Activated CD8-positive, alpha-beta memory T cell treated with anti-CD3 and anti-CD28 coated beads, Interleukin-2, amount 50 U/mL, for 4 hours (primary cell): ENCODE results near the gene TCAP.

Experiments used
- DNase-seq: peaks from one replicate; pipeline ENCODE4 v3.0.0-alpha.2; 2020

TCAP gene

DNA sequence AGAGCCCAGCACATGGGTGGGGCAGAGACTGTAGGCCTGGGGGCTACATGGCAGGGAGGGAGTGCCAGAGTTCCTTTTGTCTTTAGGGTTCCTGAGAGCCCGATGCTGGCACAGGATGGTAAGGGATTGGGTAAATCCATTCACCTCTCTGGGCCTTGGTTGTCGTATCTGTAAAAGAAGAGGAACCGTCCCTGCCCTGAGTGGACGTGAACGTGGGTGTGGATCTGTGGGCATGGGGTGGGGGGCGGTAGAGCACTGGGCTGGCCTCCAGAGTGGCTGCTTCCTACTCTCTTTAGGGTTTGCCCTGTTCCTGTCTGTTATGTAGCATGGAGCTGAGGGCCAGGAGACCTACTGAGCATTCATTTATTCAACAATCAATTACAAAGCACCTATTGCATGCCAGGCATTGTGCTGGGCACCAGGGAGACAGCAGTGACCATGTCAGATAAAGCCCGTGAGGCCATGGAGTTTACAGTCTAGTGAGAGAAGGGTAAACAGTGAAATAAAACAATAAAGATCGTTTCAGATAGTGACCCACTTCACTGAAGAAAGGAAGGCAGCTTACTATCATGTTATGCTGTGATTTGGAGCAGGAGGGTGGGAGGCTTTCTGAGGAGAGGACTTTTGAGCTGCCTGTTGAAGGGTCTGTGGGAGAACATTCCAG, 13.1 kb upstream of the TCAP start:
- no peak for DNase-seq

DNA sequence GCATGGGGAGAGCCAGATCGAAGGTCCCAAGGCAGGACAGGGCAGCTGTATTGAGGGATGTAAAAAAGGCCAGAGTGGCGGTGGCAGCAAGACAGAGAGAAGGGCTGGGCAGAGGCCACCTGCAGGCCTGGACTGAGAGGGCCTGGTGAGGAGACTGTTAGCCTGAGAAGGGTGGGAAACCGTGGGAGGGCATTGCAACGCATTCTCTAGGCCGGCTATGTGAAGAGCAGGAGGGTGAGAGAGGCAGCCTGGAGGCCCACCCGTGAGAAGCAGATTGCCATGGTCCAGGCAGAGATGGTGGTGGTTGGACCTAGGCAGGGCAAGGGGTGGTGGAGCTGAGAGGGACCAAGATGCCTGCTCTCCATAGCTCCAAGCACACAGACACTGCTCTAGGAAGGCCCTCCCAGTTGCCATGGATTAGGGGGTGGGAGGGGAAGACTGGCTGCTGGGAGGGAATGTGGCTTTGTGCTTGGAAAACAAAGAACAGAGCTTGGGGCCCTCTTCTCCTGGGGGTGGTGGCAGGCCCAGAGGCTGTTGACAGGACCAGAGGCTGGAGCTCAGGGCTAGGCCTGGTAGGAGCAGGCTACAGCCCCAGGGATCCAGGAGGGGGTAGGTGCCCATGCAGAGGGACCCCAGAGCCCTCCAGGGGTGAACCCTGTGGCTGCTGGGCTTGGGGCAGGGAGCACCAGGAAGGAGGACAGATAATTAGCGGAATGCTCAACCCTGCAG, 12.4 kb upstream of the TCAP start:
- no peak for DNase-seq

DNA sequence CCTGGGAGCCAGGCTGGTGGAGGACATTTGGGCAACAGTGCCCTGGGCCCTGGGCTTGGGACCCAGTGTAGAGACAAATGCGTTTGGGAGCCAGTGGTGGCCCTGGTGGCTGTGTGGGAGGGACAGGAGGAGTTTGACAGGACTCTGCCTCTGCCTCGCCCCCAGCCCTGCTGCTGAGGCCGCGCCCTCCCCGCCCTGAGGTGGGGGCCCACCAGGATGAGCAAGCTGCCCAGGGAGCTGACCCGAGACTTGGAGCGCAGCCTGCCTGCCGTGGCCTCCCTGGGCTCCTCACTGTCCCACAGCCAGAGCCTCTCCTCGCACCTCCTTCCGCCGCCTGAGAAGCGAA, 11.9 kb upstream of the TCAP start:
- no peak for DNase-seq

DNA sequence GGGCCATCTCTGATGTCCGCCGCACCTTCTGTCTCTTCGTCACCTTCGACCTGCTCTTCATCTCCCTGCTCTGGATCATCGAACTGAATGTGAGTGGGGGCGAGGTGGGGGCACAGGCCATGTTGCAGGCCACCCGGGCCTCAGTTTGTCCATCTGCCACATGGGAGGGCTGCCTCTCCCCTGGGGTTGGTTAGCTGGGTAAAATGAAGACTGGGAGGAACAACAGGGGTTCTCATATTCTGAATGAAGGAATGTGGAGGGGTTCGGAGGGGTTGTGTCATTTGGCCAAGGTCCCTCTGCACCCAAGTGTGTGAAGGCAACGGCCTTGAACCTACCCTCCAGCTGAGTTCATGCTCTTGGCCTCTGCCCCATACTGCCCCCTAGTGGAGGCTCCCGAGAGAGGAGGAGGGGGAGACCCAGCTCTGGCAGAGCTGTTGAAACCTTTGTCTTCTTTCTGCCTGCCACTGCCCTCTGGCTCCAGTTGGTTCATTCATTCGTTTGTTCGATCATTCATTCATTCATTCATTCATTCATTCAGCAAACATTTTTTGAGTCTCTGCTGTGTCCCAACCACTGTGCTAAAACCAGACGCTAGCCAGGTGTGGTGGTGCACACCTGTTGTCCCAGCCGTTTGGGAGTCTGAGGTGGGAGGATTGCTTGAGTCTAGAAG, 11.4 kb upstream of the TCAP start:
- peak; percentile 82 for DNase-seq

DNA sequence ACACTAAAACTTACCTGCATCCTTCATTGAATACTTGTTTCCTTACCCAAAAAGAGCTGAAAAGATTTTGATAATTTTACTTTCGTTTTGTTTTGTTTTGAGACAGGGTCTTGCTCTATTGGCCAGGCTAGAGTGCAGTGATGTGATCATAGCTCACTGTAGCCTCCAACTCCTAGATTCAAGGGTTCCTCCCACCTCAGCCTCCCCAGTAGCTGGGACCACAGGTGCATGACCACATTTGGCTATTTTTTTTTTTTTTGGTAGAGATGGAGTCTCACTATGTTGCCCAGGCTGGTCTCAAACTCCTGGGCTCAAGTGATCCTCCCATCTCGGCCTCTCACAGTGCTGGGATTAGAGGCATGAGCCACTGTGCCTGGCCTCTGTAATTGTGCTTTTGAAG, 10.0 kb upstream of the TCAP start:
- DNase-seq = no peak

DNA sequence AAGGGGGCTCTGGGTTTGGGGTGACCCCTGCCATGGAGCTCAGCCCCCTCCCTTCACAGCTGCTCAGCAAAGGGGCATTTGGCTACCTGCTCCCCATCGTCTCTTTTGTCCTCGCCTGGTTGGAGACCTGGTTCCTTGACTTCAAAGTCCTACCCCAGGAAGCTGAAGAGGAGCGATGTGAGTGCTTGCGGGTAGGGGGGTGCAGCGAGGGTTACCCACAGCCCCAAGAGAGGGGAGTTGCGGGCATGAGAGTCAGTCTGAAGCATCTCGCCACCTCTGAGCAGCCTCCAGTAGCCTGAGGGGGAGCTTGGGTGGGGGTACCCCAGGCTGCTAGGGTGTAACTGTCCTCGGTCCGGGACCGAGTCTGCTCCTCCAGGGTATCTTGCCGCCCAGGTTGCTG, 6.8 kb upstream of the TCAP start:
- DNase-seq = no peak

DNA sequence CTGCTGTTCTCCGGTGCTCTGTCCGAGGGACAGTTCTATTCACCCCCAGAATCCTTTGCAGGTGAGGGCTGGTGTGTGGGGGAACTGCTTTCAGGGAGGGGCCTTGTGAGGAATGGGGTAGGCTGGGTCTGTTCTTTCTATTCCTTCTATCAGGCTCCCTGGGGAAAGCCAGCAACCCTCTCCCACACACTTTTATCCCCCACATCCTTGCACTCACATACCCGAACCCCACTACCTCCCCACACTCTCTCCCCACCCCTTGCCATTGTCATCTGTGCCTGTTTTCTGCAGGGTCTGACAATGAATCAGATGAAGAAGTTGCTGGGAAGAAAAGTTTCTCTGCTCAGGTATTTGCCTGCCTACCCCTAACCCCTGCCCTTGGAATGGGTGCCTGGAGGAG, 6.4 kb upstream of the TCAP start:
- no peak for DNase-seq

DNA sequence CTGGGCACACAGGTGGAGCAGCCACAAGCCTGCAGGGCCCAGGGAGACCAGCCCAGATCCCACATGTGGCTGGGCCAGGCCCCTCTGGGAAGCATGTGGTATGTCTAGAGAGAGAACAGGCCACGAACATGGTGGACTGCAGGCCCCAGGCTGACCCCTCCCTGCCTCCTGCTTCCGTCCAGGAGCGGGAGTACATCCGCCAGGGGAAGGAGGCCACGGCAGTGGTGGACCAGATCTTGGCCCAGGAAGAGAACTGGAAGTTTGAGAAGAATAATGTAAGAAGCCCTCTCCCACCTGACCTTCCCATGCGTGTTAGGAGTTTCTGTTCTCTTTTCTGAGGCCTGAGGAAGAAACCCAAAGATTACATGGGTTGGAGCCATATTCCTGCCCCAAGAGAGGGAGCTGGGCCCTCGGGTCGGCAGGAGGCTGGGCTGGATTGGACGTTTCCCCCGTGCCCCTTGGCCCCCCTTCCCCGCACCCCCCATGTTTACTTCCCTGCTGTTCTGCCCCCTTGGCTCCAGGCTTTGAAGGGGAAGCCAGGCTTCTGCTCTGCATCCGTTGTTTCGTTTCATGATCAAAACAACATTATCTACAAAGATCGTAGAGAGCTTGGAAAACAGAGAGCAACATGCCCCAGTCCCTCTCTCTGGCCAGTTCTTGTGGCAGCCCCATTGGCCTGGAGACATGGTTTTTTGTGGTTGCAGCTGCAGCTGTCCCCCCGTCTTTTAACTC, 5.7 kb upstream of the TCAP start:
- DNase-seq = no peak

DNA sequence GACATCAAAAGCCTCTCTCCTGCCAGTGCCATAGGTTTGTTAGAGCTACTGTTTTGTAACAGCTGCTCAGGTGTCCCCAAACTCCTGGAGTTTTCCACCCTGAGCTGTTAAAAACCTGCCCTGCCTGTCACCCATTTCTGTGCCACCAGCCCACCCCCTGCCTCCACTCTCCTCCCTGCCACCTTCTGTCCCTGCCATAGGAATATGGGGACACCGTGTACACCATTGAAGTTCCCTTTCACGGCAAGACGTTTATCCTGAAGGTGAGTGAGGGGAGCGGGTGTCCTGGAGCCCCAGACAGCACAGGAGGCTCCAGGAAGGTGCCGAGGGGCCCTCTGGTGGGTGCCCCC, 5.2 kb upstream of the TCAP start:
- DNase-seq = no peak

DNA sequence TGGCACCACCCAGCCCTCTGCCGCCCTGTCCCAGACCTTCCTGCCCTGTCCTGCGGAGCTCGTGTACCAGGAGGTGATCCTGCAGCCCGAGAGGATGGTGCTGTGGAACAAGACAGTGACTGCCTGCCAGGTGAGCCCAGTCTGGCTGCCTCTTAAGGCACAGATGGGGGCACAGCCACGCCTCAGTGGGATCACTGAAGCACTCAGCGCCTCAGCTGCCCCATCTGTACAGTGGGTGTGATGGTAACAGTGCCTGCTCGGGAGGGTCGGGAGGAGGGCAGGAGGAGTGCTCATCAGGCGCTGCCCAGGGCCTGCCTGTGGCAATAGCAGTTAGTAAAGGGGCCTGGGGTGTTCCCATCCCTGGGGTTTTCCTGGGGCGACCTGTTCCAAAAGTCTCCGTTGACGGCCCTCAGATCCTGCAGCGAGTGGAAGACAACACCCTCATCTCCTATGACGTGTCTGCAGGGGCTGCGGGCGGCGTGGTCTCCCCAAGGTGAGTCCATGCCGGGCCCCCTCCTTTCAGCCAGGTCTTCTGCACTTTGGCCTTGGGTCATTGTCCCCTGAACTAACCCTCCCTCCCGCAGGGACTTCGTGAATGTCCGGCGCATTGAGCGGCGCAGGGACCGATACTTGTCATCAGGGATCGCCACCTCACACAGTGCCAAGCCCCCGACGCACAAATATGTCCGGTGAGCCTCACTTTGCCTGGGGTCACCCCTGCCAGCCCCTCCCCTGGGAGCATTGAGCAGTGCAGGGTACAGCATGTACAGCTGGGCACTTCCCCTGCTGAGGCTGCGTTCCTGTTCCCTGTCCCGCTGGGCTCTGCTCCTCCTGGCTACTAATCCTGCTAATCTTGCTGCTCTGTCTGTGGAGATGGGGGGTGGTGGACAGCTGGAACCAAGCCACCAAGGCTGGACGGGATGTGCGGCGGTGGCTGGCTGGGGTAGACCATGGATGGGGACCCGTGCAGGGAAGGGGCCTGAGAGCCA, 4.5 kb upstream of the TCAP start:
- DNase-seq = no peak

DNA sequence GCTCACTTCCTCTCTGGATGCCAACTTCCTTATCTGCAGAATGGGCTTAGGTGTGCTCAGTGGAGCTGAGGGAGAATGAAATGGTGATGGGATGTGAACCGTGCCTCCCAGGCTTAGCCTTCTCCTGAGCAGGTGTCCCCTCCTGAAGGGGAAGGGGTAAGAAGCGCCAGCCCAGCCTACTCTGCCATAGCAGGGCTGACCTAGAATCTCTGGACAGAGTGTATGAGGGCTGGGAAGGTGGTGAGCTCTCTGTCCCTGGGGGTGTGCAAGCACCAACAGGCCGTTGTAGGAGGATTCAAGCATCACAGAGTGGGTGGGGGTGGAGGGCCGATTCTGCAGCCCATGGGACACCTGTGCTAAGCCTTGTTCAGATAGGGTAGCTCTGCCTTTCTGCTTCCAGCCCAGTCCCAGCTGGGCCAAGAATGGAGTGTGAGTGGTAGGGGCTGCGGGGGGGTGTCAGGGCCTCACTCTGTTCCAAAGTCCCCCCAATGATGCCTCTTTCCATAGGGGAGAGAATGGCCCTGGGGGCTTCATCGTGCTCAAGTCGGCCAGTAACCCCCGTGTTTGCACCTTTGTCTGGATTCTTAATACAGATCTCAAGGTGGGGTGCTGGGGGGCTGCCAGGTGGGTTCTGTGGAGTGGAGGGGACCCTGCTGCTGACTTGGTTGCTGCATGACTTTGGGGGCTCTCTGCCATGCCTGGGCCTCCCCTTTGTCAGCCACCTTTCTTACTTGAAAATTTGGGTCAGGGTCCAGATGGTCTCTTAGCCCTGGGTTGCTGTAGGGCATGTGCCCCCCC, 3.2 kb upstream of the TCAP start:
- no peak for DNase-seq

DNA sequence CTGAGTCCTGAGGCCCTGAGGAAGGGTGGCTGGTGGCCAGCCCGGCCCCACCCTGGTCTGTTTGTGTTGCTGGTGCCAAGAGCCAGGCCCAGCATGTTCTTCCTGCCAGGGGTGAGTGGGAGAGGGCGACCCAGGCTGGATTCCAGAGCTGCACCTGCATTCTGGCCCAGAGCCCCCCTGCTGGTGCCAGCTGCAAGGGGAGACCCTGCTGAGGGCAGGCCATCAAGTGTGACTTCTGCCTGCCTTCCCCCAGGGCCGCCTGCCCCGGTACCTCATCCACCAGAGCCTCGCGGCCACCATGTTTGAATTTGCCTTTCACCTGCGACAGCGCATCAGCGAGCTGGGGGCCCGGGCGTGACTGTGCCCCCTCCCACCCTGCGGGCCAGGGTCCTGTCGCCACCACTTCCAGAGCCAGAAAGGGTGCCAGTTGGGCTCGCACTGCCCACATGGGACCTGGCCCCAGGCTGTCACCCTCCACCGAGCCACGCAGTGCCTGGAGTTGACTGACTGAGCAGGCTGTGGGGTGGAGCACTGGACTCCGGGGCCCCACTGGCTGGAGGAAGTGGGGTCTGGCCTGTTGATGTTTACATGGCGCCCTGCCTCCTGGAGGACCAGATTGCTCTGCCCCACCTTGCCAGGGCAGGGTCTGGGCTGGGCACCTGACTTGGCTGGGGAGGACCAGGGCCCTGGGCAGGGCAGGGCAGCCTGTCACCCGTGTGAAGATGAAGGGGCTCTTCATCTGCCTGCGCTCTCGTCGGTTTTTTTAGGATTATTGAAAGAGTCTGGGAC, 2.4 kb upstream of the TCAP start:
- DNase-seq = no peak

DNA sequence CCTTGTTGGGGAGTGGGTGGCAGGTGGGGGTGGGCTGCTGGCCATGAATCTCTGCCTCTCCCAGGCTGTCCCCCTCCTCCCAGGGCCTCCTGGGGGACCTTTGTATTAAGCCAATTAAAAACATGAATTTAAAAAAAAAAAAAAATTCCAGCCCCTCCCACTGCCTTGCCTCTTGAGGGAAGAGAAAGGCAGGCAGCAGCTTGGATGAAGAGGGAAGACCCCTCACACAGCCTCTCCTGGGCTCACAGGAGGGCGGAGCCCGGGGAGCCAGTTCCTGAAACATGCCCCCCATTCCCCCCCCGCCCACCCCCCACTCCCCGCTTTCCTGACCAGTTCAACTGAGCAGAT, 1.8 kb upstream of the TCAP start:
- no peak for DNase-seq

DNA sequence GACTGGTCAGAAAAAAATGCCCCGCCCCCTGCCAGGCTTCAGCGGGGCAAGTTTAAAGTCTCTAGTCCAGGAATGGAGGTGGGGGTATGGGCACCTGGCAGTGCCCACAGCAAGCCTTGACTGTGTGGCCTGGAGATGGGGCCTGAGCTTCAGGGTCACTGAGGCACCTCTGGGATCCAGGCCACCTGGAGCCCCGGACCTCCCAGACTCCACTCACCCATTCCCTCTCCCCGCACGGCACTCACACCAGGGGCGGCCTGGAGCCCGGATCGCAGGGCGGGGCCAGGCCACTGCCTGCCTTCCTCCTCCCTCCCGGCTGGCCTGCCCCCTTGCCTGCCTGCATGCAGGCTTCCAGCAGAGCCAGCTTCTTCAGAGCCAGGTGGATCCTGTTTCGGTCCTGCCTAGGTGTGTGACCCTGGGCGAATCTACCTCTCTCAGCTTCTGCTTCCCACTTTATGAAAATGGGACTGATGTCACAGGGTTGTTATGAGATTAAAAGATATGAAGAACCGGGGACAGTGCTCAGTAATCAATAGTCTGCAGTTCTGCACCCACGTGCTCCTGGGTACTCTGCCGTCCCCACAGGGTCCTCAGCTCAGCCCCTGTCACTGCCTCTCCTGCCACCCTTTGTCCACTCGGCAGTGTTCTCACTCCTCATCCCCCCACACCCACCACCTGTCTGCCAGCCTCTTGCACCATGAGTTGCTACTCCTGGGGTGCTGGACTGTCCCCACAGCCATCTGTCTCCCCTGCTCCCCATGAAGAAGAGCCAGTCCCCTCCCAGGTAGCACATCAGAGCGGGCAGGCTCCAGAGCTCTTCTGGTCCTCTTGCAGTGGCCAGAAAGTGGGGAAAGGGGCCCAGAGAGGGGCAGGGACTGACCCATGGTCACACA, 1.2 kb upstream of the TCAP start:
- DNase-seq = no peak

DNA sequence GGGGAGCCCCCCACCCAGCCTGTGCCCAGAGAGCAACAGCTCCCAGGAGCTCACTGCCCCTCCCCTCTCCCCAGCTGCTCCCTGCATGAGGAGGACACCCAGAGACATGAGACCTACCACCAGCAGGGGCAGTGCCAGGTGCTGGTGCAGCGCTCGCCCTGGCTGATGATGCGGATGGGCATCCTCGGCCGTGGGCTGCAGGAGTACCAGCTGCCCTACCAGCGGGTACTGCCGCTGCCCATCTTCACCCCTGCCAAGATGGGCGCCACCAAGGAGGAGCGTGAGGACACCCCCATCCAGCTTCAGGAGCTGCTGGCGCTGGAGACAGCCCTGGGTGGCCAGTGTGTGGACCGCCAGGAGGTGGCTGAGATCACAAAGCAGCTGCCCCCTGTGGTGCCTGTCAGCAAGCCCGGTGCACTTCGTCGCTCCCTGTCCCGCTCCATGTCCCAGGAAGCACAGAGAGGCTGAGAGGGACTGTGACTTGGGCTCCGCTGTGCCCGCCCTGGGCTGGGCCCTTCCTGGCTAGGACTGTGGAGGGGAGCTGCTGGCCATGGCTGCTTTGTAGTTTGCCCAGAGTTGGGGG, 584 bp downstream of the TCAP start:
- no peak for DNase-seq

DNA sequence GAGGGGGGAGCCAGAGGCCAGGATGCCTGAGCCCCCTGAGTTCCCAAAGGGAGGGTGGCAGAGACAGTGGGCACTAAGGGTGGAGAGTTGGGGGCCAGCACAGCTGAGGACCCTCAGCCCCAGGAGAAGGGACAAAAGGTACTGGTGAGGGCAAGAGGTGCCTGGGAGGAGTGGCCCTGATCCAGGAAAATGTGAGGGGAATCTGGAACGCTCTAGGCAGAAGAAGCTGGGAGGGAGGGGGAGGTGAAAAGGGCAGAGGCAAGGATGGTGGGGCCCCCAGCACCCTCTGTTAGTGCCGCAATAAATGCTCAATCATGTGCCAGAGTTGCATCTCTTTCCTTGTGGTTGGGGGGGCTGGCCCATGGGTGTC, 1.1 kb downstream of the TCAP start:
- no peak for DNase-seq

DNA sequence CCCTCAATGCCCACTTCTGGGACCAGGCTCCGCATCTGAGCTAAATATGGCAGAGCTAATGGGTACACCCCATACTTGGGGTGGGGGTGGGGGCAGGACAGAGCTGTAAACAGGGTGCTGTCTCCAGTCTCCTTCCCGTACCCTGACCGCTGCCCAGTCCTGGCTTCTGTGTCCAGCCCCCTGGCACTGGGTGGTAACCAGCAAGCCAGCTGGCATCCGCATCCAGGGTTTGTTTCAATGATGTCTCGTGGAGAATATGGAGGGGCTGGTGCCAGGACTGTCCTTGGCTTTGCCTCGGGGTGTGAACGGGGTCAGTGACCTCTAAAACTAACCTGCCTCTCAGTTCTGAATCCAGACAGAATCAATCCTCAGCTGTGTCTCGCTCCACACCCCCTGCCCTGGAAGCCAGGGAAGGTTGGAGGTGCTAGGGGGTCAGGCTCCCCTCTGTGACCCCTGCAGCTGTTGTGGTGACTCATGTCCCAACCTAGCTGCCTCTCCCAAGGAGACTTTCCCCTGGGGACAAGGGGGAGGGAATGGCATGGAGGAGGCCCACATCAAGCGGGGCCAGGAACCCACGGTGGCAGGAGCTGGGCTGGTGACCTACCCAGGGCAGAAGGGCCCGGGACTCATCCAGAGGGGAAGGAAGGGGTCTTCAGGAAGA, 1.6 kb downstream of the TCAP start:
- DNase-seq = no peak

DNA sequence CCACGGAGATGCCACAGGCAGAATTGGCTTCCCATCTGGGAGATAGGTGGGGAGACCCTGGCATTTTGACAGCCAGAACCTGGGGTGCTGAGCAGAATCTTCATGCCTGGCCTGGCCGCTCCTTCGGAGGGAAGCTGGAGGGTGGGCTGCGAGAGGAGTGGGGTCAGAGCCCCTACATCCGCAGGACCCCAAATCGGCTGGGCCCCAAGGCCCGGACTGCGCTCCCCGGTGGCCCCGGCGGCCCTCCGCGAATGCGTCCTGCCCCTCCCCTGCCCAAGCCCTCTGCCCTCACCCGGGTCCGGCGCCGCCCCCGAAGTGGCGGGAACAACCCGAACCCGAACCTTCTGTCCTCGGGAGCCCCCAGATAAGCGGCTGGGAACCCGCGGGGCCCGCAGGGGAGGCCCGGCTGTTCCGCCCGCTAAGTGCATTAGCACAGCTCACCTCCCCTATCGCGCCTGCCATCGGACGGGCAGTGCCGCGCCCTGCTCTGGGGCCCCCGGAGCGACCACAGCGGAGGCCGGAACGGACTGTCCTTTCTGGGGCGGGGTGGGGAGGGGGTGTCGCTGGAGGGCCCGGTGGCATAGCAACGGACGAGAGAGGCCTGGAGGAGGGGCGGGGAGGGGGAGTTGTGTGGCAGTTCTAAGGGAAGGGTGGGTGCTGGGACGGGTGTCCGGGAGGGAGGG, 2.3 kb downstream of the TCAP start:
- DNase-seq = no peak
